Measurements from ENCODE around the gene SMCP.
A peak's percentile ranks its signal among the peaks of the same experiment; 100 is the strongest.

Gene SMCP

GRCh38 chr1:152888126-152888525 lies 10.0 kb downstream of the SMCP start:
- no peak for DNase-seq

DNA sequence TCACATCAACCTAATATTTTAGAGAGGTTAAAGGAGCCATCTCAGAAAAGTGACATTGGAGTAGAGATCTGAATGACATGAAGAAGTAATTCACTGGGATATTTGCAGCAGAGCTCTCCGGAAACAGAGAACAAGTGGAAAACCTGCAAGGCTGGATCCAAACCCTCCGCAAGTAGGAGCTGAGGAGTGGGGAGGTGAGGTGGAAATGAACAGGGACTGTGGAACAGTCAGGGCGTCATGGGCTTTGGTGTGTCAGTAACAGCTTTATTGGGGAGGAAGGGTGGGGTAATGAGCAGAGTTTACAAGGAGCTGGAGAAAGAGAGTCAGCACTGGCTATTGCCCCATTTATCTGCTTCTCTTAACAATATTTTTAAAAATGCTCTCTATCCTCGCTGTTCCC lies 20.9 kb downstream of the SMCP start:
- DNase-seq = no peak

DNA sequence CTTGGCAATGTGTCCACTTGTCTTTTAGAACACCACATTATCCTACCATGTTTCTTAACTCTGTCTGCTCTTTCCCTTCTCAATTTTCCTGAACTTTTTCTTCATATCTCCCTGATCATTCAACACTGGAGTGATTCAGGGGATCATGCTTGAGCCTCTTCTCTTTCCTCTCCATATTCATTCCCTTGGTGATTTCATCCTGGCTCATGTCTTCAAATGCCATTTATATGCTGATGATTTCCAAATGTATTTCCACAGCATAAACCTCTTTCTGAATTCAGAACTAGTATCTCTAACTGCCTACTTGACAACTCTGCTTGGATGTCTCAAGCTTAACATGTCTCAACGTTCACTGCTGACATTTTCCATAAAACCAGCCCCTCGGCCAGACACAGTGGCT lies 21.8 kb downstream of the SMCP start:
- DNase-seq = no peak

DNA sequence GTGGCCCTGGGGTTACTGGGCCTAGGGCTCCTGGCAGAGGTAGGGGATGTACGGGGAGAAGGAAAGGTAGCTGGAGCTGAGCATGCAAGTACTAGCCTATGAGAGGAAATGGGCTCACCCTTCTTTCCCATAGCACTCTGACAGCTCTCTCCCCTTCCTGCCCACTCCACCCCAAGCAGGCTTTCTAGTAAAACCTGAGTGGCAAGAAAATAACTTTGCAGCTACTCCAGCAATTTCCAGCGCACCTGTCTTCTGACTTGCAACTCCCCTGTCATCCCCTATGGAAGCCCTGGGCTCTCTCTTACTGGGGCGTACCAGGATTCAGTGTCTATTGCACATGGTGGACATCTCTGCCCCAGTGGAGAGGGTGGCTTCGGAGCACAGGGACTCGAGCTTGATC lies 23.5 kb downstream of the SMCP start:
- no peak for DNase-seq

GRCh38 chr1:152902636-152903035 lies 24.5 kb downstream of the SMCP start:
- DNase-seq = peak; percentile 13

DNA sequence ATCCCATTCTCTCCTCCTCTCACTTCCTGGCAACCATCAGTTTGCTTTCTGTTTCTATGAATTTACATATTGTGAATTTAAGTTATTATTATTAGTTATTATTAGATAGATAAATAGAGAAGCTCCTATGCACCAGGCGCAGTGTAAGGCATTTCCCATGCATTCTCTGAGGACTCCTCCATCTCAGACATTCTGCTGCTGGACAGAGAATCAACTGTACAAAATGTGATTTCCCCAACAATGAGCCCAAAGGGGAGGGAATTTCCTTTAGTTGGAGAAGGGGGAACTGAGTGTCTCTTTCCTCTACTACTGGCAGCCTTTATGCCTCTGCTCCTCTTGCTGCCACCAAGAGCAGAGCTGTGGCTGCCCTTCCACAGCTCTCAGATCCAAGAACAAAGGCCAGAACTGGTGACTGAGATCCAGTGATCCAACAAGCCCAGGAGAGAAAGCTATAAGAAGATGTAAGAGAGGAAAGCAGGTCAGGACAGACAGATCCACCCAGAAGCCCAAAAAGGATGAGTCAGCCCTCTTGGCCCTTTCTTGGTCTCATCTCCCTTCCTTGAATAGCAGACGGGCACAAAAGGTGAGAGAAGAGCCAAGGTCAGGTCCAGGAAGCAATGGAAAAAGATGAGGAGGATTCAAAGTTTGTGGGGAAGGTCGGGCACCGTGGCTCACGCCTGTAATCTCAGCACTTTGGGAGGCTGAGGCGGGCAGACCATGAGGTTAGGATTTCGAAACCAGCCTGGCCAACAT lies 26.7 kb downstream of the SMCP start:
- no peak for DNase-seq

DNA sequence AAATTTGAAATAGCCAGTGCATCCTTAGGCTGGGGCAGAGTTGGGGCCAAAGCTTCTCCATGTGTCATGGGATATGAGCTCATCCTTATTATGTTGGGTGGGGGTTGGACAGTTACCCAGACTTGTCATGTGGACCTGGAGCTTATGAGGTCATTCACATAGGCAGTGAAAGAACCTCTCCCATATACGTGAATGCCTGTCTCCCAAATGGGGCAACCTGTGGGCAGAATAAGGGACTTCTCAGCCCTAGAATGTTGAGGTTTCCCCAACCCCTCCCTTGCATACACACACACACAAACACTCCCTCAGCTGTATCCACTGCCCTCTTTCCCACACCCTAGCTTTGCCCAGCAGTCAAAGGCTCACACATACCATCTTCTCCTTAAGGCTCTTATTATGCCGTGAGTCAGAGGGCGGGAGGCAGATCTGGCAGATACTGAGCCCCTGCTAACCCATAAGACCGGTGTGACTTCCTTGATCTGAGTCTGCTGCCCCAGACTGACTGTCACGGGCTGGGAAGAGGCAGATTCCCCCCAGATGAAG lies 28.0 kb downstream of the SMCP start:
- no peak for DNase-seq

DNA sequence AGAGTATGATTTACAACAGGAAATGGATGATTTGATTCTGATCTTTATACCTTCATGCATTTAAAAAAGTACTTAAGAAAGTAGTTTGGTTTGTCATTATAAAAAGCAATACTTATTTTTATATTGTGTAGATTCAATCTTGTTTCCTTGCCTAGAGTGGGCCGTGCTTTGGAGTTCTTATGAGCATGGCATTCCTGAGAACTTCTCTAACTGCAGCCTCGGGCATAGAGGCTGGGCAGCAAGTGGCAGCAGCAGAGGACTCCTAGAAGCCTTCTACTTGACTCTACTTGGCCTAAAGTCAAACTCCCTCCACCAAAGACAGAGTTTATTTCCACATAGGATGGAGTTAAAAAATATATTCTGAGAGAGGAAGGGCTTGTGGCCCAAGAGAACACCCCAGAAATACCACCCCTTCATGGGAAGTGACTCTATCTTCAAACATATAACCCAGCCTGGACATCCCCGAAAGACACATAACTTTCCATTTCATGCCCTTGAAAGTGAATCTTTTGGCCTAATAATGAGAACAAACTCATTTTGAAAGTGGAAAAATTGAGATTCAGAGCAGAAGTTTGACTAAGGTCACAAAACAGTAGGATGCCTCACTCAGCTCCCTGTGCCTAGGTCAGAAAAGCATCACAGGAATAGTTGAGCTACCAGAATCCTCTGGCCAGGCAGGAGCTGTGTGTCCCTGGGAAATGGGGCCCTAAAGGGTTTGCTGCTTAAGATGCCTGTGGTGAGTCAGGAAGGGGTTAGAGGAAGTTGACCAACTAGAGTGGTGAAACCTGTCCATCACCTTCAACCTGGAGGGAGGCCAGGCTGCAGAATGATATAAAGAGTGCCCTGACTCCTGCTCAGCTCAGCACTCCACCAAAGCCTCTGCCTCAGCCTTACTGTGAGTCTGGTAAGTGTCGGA lies 29.8 kb downstream of the SMCP start, which contains the start of gene IVL:
Gene IVL, plus strand, starts transcription at position 861 of the 916 bp plus-strand sequence. CDS start 1,252 bp downstream, outside the sequence.
- no peak for DNase-seq

- DNase-seq = no peak
Observed at GRCh38 chr1:152909206-152909605, 31.1 kb downstream of the SMCP start.

DNA sequence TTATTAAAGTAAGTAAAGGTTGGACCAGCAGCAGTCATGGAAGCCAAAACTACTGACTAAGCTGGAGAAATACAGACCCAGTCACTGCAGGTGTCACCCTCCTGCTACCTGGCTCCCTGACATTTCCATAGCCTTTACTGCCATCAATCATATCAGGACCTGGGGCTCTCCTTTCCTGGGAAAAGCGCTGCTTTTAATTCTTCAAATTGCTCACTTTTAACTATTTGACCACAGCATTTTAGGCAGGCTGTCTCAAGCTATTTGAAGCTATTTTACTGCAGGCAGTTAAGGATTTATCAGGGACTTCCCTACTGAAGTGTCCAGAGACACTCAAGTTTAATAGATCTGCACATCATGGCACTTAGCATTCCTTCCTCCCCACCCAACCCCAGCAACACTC lies 34.3 kb downstream of the SMCP start:
- DNase-seq = no peak

DNA sequence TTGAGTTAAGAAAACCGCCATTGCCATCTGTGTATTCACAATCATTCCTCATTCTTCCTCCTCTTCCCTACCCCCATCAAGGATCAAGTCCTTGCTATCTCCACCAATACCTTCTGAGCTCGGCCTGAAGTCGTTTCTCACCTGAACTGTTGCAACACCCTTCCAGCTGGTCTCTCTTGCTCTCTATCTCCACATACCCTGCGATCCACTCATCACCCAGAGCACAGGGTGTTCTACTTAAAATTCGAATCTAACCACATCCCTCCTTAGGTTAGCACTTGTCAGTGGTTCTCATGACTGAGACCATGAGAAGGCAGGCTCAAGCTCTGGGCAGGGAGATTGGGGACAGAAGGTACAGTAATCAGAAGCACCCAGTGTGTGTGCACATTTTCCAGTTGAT lies 34.8 kb downstream of the SMCP start:
- no peak for DNase-seq

- peak; percentile 33 for DNase-seq
Observed at GRCh38 chr1:152917794-152918193, 39.7 kb downstream of the SMCP start.

GRCh38 chr1:152919071-152919470 lies 40.9 kb downstream of the SMCP start:
- no peak for DNase-seq

DNA sequence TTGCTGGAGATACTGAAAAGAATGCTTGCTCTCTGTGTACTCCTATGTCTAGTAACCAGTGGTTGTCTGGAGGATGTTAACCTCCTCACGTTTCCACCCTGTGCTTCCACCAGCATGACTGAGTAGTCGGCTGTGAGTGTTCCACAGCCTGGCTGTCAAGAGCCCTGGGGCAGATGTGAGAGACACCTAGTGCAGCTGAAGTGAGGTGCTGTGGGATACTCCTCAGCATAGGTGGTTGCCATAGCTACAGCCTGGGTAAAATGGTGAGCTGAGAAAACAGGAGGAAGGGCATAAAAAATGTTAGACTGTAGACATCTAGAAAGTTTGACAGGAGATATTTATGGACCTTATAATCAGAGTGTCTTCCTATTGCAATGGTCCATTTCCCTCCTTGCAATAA lies 46.1 kb downstream of the SMCP start:
- no peak for DNase-seq

- DNase-seq = no peak
Observed at GRCh38 chr1:152926091-152926490, 48.0 kb downstream of the SMCP start.

DNA sequence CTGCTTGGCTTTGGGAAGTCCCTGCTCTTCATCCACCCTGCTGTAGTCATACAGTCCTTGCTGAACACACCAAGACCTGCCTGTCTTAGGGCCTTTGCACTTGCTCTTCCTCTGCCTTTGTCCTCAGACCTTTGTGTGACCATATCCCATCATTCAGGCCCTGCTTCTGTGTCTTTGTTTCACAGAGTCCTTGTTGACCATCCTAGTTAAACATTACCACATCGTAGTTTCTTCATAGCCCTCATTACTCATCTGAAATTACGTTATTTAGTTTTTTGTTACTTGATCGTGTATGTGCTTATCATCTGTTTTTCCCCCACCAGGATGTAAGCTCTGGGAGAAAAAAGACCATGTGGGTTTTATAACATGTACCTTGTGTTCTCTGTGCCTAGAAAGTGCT lies 50.5 kb downstream of the SMCP start:
- no peak for DNase-seq

GRCh38 chr1:152932170-152932811 lies 54.2 kb downstream of the SMCP start:
- DNase-seq = no peak

- DNase-seq = no peak
Observed at GRCh38 chr1:152933196-152933595, 55.1 kb downstream of the SMCP start.
